ENCODE data around the gene CACNA1D. TPM values are rescaled to one million over a fixed set of nuclear protein-coding genes. Genes with fewer than 3 reads are reported as not detected.

Gene CACNA1D
- total and polyA plus RNA-seq, 2 donors from 2014 or later: 3.7 to 35.7 TPM

GRCh38 chr3:53513556-53514190 lies 19.3 kb downstream of the CACNA1D start:
- Histone ChIP-seq H3K4me1 (ENCODE audit: control insufficient read depth in 2 of 3, insufficient read depth in 2 of 3, low read depth in 1 of 3, low read length in 3 of 3) (peaks cover 0 to 9% (median 0%) of the 10 kb centered on the region in 3 donors), H3K27ac (ENCODE audit: low read depth in 2 of 2, low read length in 2 of 2) (no peak overlapping the region), H3K27me3 (ENCODE audit: control insufficient read depth, insufficient read depth, low read length) (no peaks in the 10 kb centered on the region), H3K36me3 (ENCODE audit: control insufficient read depth in 2 of 3, insufficient read depth in 3 of 3, low read length in 3 of 3) (no peaks in the 10 kb centered on the region), H3K9me3 (ENCODE audit: control insufficient read depth in 2 of 3, insufficient read depth in 1 of 3, low read length in 3 of 3) (no peaks in the 10 kb centered on the region), H3K9ac (ENCODE audit: low read length in 3 of 3) (no peak overlapping the region), H3K4me3 (ENCODE audit: low read length in 3 of 3) (no peak overlapping the region)
- DNase-seq: no peak
- intact Hi-C loops (cut with DNase I): no loop called here
- TF ChIP-seq, protein P1, sequence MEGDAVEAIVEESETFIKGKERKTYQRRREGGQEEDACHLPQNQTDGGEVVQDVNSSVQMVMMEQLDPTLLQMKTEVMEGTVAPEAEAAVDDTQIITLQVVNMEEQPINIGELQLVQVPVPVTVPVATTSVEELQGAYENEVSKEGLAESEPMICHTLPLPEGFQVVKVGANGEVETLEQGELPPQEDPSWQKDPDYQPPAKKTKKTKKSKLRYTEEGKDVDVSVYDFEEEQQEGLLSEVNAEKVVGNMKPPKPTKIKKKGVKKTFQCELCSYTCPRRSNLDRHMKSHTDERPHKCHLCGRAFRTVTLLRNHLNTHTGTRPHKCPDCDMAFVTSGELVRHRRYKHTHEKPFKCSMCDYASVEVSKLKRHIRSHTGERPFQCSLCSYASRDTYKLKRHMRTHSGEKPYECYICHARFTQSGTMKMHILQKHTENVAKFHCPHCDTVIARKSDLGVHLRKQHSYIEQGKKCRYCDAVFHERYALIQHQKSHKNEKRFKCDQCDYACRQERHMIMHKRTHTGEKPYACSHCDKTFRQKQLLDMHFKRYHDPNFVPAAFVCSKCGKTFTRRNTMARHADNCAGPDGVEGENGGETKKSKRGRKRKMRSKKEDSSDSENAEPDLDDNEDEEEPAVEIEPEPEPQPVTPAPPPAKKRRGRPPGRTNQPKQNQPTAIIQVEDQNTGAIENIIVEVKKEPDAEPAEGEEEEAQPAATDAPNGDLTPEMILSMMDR (IDR thresholded peaks at IDR 0.05; ENCODE audit: borderline replicate concordance, extremely low read depth, insufficient read depth): no peak
- no peak for FAIRE-seq

GRCh38 chr3:53516339-53516738 lies 21.9 kb downstream of the CACNA1D start:
- H3K27ac ChIP-seq (ENCODE audit: low read depth in 2 of 2, low read length in 2 of 2): no peak overlapping the region
- H3K9ac ChIP-seq (ENCODE audit: low read length in 3 of 3): no peak overlapping the region
- TF ChIP-seq, protein P1 (IDR thresholded peaks at IDR 0.05; ENCODE audit: borderline replicate concordance, extremely low read depth, insufficient read depth): no peak
- no peaks in the 10 kb centered on the region for H3K9me3 ChIP-seq (ENCODE audit: control insufficient read depth in 2 of 3, insufficient read depth in 1 of 3, low read length in 3 of 3)
- no peak for DNase-seq
- no peaks in the 10 kb centered on the region for H3K27me3 ChIP-seq (ENCODE audit: control insufficient read depth, insufficient read depth, low read length)
- intact Hi-C loops (cut with DNase I): no loop called here
- H3K4me3 ChIP-seq (ENCODE audit: low read length in 3 of 3): no peak overlapping the region
- H3K36me3 ChIP-seq (ENCODE audit: control insufficient read depth in 2 of 3, insufficient read depth in 3 of 3, low read length in 3 of 3): no peaks in the 10 kb centered on the region
- no peak for FAIRE-seq
- H3K4me1 ChIP-seq (ENCODE audit: control insufficient read depth in 2 of 3, insufficient read depth in 2 of 3, low read depth in 1 of 3, low read length in 3 of 3): peaks cover 0 to 14% (median 6%) of the 10 kb centered on the region in 3 donors

DNA sequence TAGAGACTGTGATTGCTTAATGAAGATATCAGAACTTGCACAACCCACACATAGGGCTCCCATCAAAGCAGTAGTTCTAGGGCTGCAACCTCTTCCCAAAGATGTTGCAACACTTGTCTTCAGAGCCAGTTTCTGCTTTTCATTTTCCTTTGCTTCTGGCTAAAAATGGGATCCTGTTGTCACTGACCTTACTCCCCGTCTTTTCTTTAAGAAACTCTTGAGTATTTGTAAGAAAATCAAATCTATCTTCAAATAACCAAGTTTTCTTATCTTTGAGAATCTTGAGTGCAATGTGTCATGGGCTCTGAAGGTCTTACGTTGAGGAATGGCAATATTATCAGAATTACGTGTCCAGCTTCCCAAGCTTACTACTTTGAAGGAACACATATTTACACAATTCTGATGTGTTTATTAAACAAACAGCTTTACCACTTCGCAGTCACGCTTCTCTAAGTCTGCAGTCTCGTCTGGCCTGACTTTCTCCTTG lies 24.1 kb downstream of the CACNA1D start:
- Histone ChIP-seq H3K27me3 (ENCODE audit: control insufficient read depth, insufficient read depth, low read length) (no peaks in the 10 kb centered on the region), H3K4me3 (ENCODE audit: low read length in 3 of 3) (no peak overlapping the region), H3K36me3 (ENCODE audit: control insufficient read depth in 2 of 3, insufficient read depth in 3 of 3, low read length in 3 of 3) (no peaks in the 10 kb centered on the region), H3K4me1 (ENCODE audit: control insufficient read depth in 2 of 3, insufficient read depth in 2 of 3, low read depth in 1 of 3, low read length in 3 of 3) (peaks cover 0 to 14% (median 6%) of the 10 kb centered on the region in 3 donors), H3K9ac (ENCODE audit: low read length in 3 of 3) (no peak overlapping the region), H3K9me3 (ENCODE audit: control insufficient read depth in 2 of 3, insufficient read depth in 1 of 3, low read length in 3 of 3) (no peaks in the 10 kb centered on the region), H3K27ac (ENCODE audit: low read depth in 2 of 2, low read length in 2 of 2) (no peak overlapping the region)
- DNase-seq (no peak), FAIRE-seq (no peak)
- TF ChIP-seq, protein P1 (IDR thresholded peaks at IDR 0.05; ENCODE audit: borderline replicate concordance, extremely low read depth, insufficient read depth): no peak
- intact Hi-C loops (cut with DNase I): no loop called here

Data from kidney (tissue), 14 donors.